Activated T-cell treated with anti-CD3 and anti-CD28 coated beads for 4 hours (primary cell): ENCODE data around the gene SLC34A1.

ENCODE experiments used
- DNase-seq: peaks from one replicate; pipeline ENCODE4 v3.0.0-alpha.2; 2020

Gene SLC34A1

GRCh38 chr5:177389241-177390169 lies 5.3 kb downstream of the SLC34A1 start:
- no peak for DNase-seq

GRCh38 chr5:177390363-177391300 lies 6.4 kb downstream of the SLC34A1 start:
- DNase-seq, result peak; percentile 83

GRCh38 chr5:177392765-177393164 lies 8.5 kb downstream of the SLC34A1 start:
- no peak for DNase-seq

GRCh38 chr5:177393206-177393765 lies 9.1 kb downstream of the SLC34A1 start:
- DNase-seq, result no peak

GRCh38 chr5:177393990-177394389 lies 9.8 kb downstream of the SLC34A1 start:
- DNase-seq, result no peak

- no peak for DNase-seq
These were observed 11.8 kb downstream of the SLC34A1 start for GRCh38 chr5:177396078-177396477.

GRCh38 chr5:177396807-177397206 lies 12.6 kb downstream of the SLC34A1 start:
- no peak for DNase-seq

GRCh38 chr5:177397875-177398390 lies 13.7 kb downstream of the SLC34A1 start:
- DNase-seq, result no peak

GRCh38 chr5:177399997-177400868 lies 16.0 kb downstream of the SLC34A1 start, which contains the start of gene PFN3:
Gene PFN3 (minus strand): TSS chr5:177400661. CDS start chr5:177400576, 85 bp downstream.
- no peak for DNase-seq

GRCh38 chr5:177402271-177403043 lies 18.2 kb downstream of the SLC34A1 start:
- peak; percentile 37 for DNase-seq

GRCh38 chr5:177403102-177403791 lies 19.0 kb downstream of the SLC34A1 start:
- DNase-seq, result no peak

GRCh38 chr5:177403792-177404640 lies 19.8 kb downstream of the SLC34A1 start:
- DNase-seq, result peak; percentile 76

GRCh38 chr5:177404641-177405179 lies 20.5 kb downstream of the SLC34A1 start:
- no peak for DNase-seq

- no peak for DNase-seq
These were observed 21.1 kb downstream of the SLC34A1 start for GRCh38 chr5:177405312-177405711.

- DNase-seq, result no peak
These were observed 21.6 kb downstream of the SLC34A1 start for GRCh38 chr5:177405805-177406204.

GRCh38 chr5:177409043-177409801 lies 25.0 kb downstream of the SLC34A1 start, which contains the start of gene F12:
Gene F12 (minus strand): TSS chr5:177409564. CDS start chr5:177409527, 37 bp downstream.
- no peak for DNase-seq

GRCh38 chr5:177410575-177410974 lies 26.3 kb downstream of the SLC34A1 start:
- no peak for DNase-seq

GRCh38 chr5:177412603-177413233 lies 28.5 kb downstream of the SLC34A1 start:
- DNase-seq, result no peak
